ENCODE measurements around the gene MS4A6A. TPM values are rescaled to one million over a fixed set of nuclear protein-coding genes. Genes with fewer than 3 reads are reported as not detected.

Gene MS4A6A
- total and polyA plus RNA-seq, 9 of the 15 experiments (the other 6 are each of a cell fraction or from before 2014, with no cell fraction given), result 0.57 to 9.5 (median 4.2) TPM

- peak; percentile 26 for TF ChIP-seq TAF9B (IDR thresholded peaks at IDR 0.05; ENCODE audit: partially characterized antibody)
- TF ChIP-seq PCBP2 (IDR thresholded peaks at IDR 0.05; ENCODE audit: low read depth, low read length, poor library complexity, severe bottlenecking), result no peak
- no peak for TF ChIP-seq NELFE (IDR thresholded peaks at IDR 0.05; ENCODE audit: insufficient read depth, insufficient read length)
- peak; percentile 31; a peak in 2 of 4 replicates for TF ChIP-seq KDM1A (IDR thresholded peaks at IDR 0.05)
- TF ChIP-seq MAZ (CRISPR knock-in tag; conservative IDR thresholded peaks at IDR 0.05 in 1 of 2, IDR thresholded peaks at IDR 0.05 in 1 of 2), result 0 out of 4 replicates have a peak, but pooled peaks of 1 of the 2 experiments have one; percentile 29
- no peak; the same call in 1 of the 2 replicates for TF ChIP-seq CBFA2T3 (IDR thresholded peaks at IDR 0.05)
- peak; percentile 53 for TF ChIP-seq BRD9 (IDR thresholded peaks at IDR 0.05; ENCODE audit: low read depth, partially characterized antibody)
- TF ChIP-seq CXXC5 (CRISPR knock-in tag; IDR thresholded peaks at IDR 0.05), result peak; percentile 34; the same call in 1 of the 2 replicates
- TF ChIP-seq DPF2 (IDR thresholded peaks at IDR 0.05), result peak; percentile 33; the same call in 1 of the 2 replicates
- peak; percentile 83 for TF ChIP-seq MAFG (tag; conservative IDR thresholded peaks at IDR 0.05)
- peak; percentile 30; the same call in 1 of the 2 replicates for TF ChIP-seq BHLHE40 (IDR thresholded peaks at IDR 0.05; ENCODE audit: low read length)
- TF ChIP-seq L3MBTL2 (IDR thresholded peaks at IDR 0.05), result peak; percentile 41; the same call in 1 of the 2 replicates
- no peak for TF ChIP-seq NR2C1 (IDR thresholded peaks at IDR 0.05)
- TF ChIP-seq NR2C1 (tag; IDR thresholded peaks at IDR 0.05), result peak; percentile 43; the same call in 1 of the 2 replicates
- TF ChIP-seq, protein P1, sequence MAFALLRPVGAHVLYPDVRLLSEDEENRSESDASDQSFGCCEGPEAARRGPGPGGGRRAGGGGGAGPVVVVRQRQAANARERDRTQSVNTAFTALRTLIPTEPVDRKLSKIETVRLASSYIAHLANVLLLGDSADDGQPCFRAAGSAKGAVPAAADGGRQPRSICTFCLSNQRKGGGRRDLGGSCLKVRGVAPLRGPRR (CRISPR knock-in tag; IDR thresholded peaks at IDR 0.05), result no peak
- TF ChIP-seq ZNF639 (CRISPR knock-in tag; conservative IDR thresholded peaks at IDR 0.05 in 1 of 2, IDR thresholded peaks at IDR 0.05 in 1 of 2), result peak in 1 of 2 experiments; percentile 21; a peak in 1 of 4 replicates
- no peak for TF ChIP-seq U2AF1 (optimal IDR thresholded peaks at IDR 0.05; ENCODE audit: low read depth, low read length)
- peak; percentile 45; the same call in 1 of the 2 replicates for TF ChIP-seq TCF3 (CRISPR knock-in tag; IDR thresholded peaks at IDR 0.05)
- TF ChIP-seq MAFK (IDR thresholded peaks at IDR 0.05; ENCODE audit: low read length), result peak; percentile 67; the same call in 1 of the 2 replicates
Measured at GRCh38 chr11:60195923-60196368, 13.1 kb upstream of the MS4A6A start (continued).

Measured in K562 (cell line).